OCI-LY3 (cell line): ENCODE measurements around the gene FAM171A2.

ENCODE experiments used
- CTCF ChIP-seq: fragments of 200-600, 300-600 bp; sonication (generic); IDR thresholded peaks from 2 replicates; pipeline ENCODE4 v1.5.1; 2014; ENCODE audit warnings: antibody characterized with exemption, low read length, low read depth
- EZH2phosphoT487 ChIP-seq: fragments of 200-600 bp; shearing (Covaris generic); IDR thresholded peaks from 2 replicates; pipeline ENCODE4 v1.6.1; 2018; ENCODE audit warnings: antibody characterized with exemption, mixed run types, low read depth

DNA sequence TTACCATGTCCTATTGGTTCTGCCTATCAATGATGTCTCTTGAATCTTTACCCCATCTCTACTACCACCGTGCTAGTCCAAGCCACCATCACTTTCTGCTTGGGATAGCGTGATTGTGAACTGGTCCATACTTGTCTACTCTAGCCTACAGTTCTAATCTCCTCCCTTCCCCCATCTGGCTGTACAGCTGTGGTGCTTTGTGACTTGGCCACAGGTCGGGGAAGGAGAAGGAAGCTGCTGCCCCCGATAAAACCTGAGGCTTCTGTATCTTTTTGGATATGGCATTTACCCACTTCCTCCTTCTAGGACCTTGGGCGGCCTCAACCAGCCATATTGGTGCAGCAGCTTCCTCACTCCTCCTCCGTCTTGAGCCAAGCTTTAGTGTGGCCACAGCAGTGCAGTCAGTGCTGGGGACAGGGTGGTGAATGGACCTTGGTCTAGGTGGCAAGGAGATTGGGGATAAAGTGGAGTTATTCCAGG is 26.1 kb upstream of the FAM171A2 start:
- TF ChIP-seq CTCF (no peak), EZH2phosphoT487 (no peak)
